ENCODE results near the gene CNTLN. TPM values are rescaled to one million over a fixed set of nuclear protein-coding genes. Genes with fewer than 3 reads are reported as not detected.

The CNTLN gene
- total RNA-seq, 4 donors from 2014 or later: 1.6 to 7.0 (median 2.4) TPM

GRCh38 chr9:17319864-17320263 lies 185.0 kb downstream of the CNTLN start:
- H3K27me3 ChIP-seq: no peaks in the 10 kb centered on the region
- in situ Hi-C loops (cut with MboI; ENCODE audit: low pct_ligation_motif_present in 1 of 4, low pct_unique_long_range_greater_than_20kb in 1 of 4, low sequenced_read_pairs in 3 of 4) (no loop called here), intact Hi-C loops (cut with DNase I; ENCODE audit: low total_unique reads) (no loop called here)
- H3K9me3 ChIP-seq: no peaks in the 10 kb centered on the region
- DNase-seq: no peak
- TF ChIP-seq EP300 (IDR thresholded peaks at IDR 0.05; ENCODE audit: low read depth) (no peak), POLR2AphosphoS5 (IDR thresholded peaks at IDR 0.05) (no peak), CTCF (IDR thresholded peaks at IDR 0.05) (no peak), POLR2A (IDR thresholded peaks at IDR 0.05) (no peak)
- WGBS, 2 donors (ENCODE audit: low coverage in 1 of 2): 85% methylated on average over 1 of the region's 1 CpG; no CpG with 5 or more reads in 1 of the 2 donors
- no peaks in the 10 kb centered on the region for H3K4me1 ChIP-seq
- H3K36me3 ChIP-seq: no peaks in the 10 kb centered on the region
- H3K27ac ChIP-seq: no peak overlapping the region
- no peak overlapping the region for H3K4me3 ChIP-seq

GRCh38 chr9:17322882-17323864 lies 188.3 kb downstream of the CNTLN start:
- no peak for TF ChIP-seq POLR2A (IDR thresholded peaks at IDR 0.05)
- TF ChIP-seq EP300 (IDR thresholded peaks at IDR 0.05; ENCODE audit: low read depth): no peak
- TF ChIP-seq CTCF (IDR thresholded peaks at IDR 0.05): no peak
- TF ChIP-seq POLR2AphosphoS5 (IDR thresholded peaks at IDR 0.05): no peak
- H3K9me3 ChIP-seq: no peaks in the 10 kb centered on the region

GRCh38 chr9:17328331-17328730 lies 193.5 kb downstream of the CNTLN start:
- no peaks in the 10 kb centered on the region for H3K27me3 ChIP-seq
- no peak overlapping the region for H3K4me3 ChIP-seq
- no peaks in the 10 kb centered on the region for H3K9me3 ChIP-seq
- no peaks in the 10 kb centered on the region for H3K4me1 ChIP-seq
- TF ChIP-seq POLR2A (IDR thresholded peaks at IDR 0.05) (no peak), POLR2AphosphoS5 (IDR thresholded peaks at IDR 0.05) (no peak), EP300 (IDR thresholded peaks at IDR 0.05; ENCODE audit: low read depth) (no peak)
- no peak overlapping the region for H3K27ac ChIP-seq
- intact Hi-C loops (cut with DNase I; ENCODE audit: low total_unique reads): no loop called here
- WGBS, 2 donors (ENCODE audit: low coverage in 1 of 2): 88 to 93% methylated on average over 2 of the region's 2 CpGs
- H3K36me3 ChIP-seq: no peaks in the 10 kb centered on the region
- in situ Hi-C loops (cut with MboI; ENCODE audit: low pct_ligation_motif_present in 1 of 4, low pct_unique_long_range_greater_than_20kb in 1 of 4, low sequenced_read_pairs in 3 of 4): no loop called here
- DNase-seq: no peak

More at GRCh38 chr9:17322882-17323864, 188.3 kb downstream of the CNTLN start:
- in situ Hi-C loops (cut with MboI; ENCODE audit: low pct_ligation_motif_present in 1 of 4, low pct_unique_long_range_greater_than_20kb in 1 of 4, low sequenced_read_pairs in 3 of 4) (no loop called here), intact Hi-C loops (cut with DNase I; ENCODE audit: low total_unique reads) (no loop called here)
- DNase-seq: no peak
- no peaks in the 10 kb centered on the region for H3K4me1 ChIP-seq
- no peaks in the 10 kb centered on the region for H3K36me3 ChIP-seq
- no peak overlapping the region for H3K4me3 ChIP-seq
- H3K27me3 ChIP-seq: no peaks in the 10 kb centered on the region
- no peak overlapping the region for H3K27ac ChIP-seq
- 90 to 96% methylated on average over 7 to 10 of the region's 10 CpGs for WGBS, 2 donors (ENCODE audit: low coverage in 1 of 2)

- Histone ChIP-seq H3K27ac (no peak overlapping the region), H3K9me3 (no peaks in the 10 kb centered on the region), H3K4me1 (no peaks in the 10 kb centered on the region), H3K27me3 (no peaks in the 10 kb centered on the region), H3K36me3 (no peaks in the 10 kb centered on the region), H3K4me3 (no peak overlapping the region)
- in situ Hi-C loops (cut with MboI; ENCODE audit: low pct_ligation_motif_present in 1 of 4, low pct_unique_long_range_greater_than_20kb in 1 of 4, low sequenced_read_pairs in 3 of 4): no loop called here
- DNase-seq: no peak
- intact Hi-C loops (cut with DNase I; ENCODE audit: low total_unique reads): no loop called here
- TF ChIP-seq CTCF (IDR thresholded peaks at IDR 0.05): no peak
- TF ChIP-seq EP300 (IDR thresholded peaks at IDR 0.05; ENCODE audit: low read depth): no peak
- TF ChIP-seq POLR2AphosphoS5 (IDR thresholded peaks at IDR 0.05): no peak
- no peak for TF ChIP-seq POLR2A (IDR thresholded peaks at IDR 0.05)
These were observed 195.3 kb downstream of the CNTLN start for GRCh38 chr9:17330097-17330496.

Data from transverse colon (tissue), 4 donors.